Measurements from ENCODE around the gene KRTAP10-3. TPM values are rescaled to one million over a fixed set of nuclear protein-coding genes. Genes with fewer than 3 reads are reported as not detected.
"Not testable (repeated sequence)": the region's sequence is repeated elsewhere in the genome, so short reads cannot be mapped to it uniquely, and the experiment has no call there.

The KRTAP10-3 gene
- total and polyA plus RNA-seq, 2 experiments from 2014 or later = not detected

GRCh38 chr21:44582055-44582454, 23.5 kb upstream of the KRTAP10-3 start:
- Histone ChIP-seq H4K20me1 (replicated peaks; ENCODE audit: insufficient read depth) (no peaks in the 10 kb centered on the region), H3K4me1 (ENCODE audit: insufficient read depth) (no peaks in the 10 kb centered on the region), H3K27ac (ENCODE audit: low read depth) (no peak overlapping the region), H3K79me2 (replicated peaks; ENCODE audit: insufficient read depth) (no peaks in the 10 kb centered on the region), H3K4me3 (no peak overlapping the region), H2AFZ (no peak overlapping the region), H3K36me3 (ENCODE audit: insufficient read depth) (no peaks in the 10 kb centered on the region), H3K27me3 (ENCODE audit: insufficient read depth) (no peaks in the 10 kb centered on the region), H3K4me2 (no peak overlapping the region), H3F3A (replicated peaks; ENCODE audit: low read depth) (no peaks in the 10 kb centered on the region), H3K9me2 (ENCODE audit: insufficient read depth) (no peaks in the 10 kb centered on the region)
- peaks cover 13% of the 10 kb centered on the region for H3K27me3 Mint-ChIP-seq (ENCODE audit: insufficient read depth, low read depth, poor library complexity)
- ATAC-seq (no peak), DNase-seq (ENCODE audit: low spot score) (no peak)
- no peak overlapping the region for H3K4me3 Mint-ChIP-seq
- H3K9me3 Mint-ChIP-seq = peaks cover 20% of the 10 kb centered on the region
- H3K27ac Mint-ChIP-seq = no peak overlapping the region
- TF ChIP-seq EZH2 (IDR thresholded peaks at IDR 0.05; ENCODE audit: low read depth, unreplicated experiment) = no peak
- H3K4me1 Mint-ChIP-seq = peaks cover 7% of the 10 kb centered on the region
- H3K36me3 Mint-ChIP-seq (ENCODE audit: low read depth) = peaks cover 3% of the 10 kb centered on the region; the same call in 2 of the 3 replicates

GRCh38 chr21:44581158-44581557, 22.6 kb upstream of the KRTAP10-3 start:
- Histone ChIP-seq H3K4me3 (no peak overlapping the region), H3K4me1 (ENCODE audit: insufficient read depth) (no peaks in the 10 kb centered on the region), H3K79me2 (replicated peaks; ENCODE audit: insufficient read depth) (no peaks in the 10 kb centered on the region), H3F3A (replicated peaks; ENCODE audit: low read depth) (no peaks in the 10 kb centered on the region), H3K27me3 (ENCODE audit: insufficient read depth) (no peaks in the 10 kb centered on the region), H3K27ac (ENCODE audit: low read depth) (no peak overlapping the region), H3K36me3 (ENCODE audit: insufficient read depth) (no peaks in the 10 kb centered on the region), H3K4me2 (no peak overlapping the region), H4K20me1 (replicated peaks; ENCODE audit: insufficient read depth) (no peaks in the 10 kb centered on the region), H3K9me2 (ENCODE audit: insufficient read depth) (no peaks in the 10 kb centered on the region), H2AFZ (no peak overlapping the region)
- TF ChIP-seq POLR2AphosphoS5 (IDR thresholded peaks at IDR 0.05; ENCODE audit: low read depth) = no peak
- no peak for TF ChIP-seq ETS1 (IDR thresholded peaks at IDR 0.05)
- ATAC-seq (no peak), DNase-seq (ENCODE audit: low spot score) (no peak)
- peaks cover 13% of the 10 kb centered on the region for H3K27me3 Mint-ChIP-seq (ENCODE audit: insufficient read depth, low read depth, poor library complexity)
- peaks cover 7% of the 10 kb centered on the region for H3K4me1 Mint-ChIP-seq
- peaks cover 26% of the 10 kb centered on the region for H3K9me3 Mint-ChIP-seq
- H3K27ac Mint-ChIP-seq = no peak overlapping the region
- H3K4me3 Mint-ChIP-seq = no peak overlapping the region
- peaks cover 3% of the 10 kb centered on the region; the same call in 2 of the 3 replicates for H3K36me3 Mint-ChIP-seq (ENCODE audit: low read depth)

- H3F3A ChIP-seq (replicated peaks; ENCODE audit: low read depth) = not testable (repeated sequence)
- peaks cover 30% of the 10 kb centered on the region for H3K9me3 Mint-ChIP-seq
Measured at GRCh38 chr21:44580231-44580821, 21.7 kb upstream of the KRTAP10-3 start, which contains the start of gene KRTAP10-5. Gene KRTAP10-5 (minus strand): TSS chr21:44580604. CDS start chr21:44580578, 26 bp downstream.

More at GRCh38 chr21:44580231-44580821, 21.7 kb upstream of the KRTAP10-3 start, which contains the start of gene KRTAP10-5:
- H3K9me2 ChIP-seq (ENCODE audit: insufficient read depth); H3K4me1 Mint-ChIP-seq; H2AFZ ChIP-seq; H3K36me3 Mint-ChIP-seq (ENCODE audit: low read depth); H3K79me2 ChIP-seq (replicated peaks; ENCODE audit: insufficient read depth); H3K4me2 ChIP-seq; H3K4me1 ChIP-seq (ENCODE audit: insufficient read depth); H4K20me1 ChIP-seq (replicated peaks; ENCODE audit: insufficient read depth); DNase-seq (ENCODE audit: low spot score); H3K27ac Mint-ChIP-seq; H3K27me3 ChIP-seq (ENCODE audit: insufficient read depth); H3K4me3 ChIP-seq; H3K4me3 Mint-ChIP-seq; H3K36me3 ChIP-seq (ENCODE audit: insufficient read depth); H3K27ac ChIP-seq (ENCODE audit: low read depth): not testable (repeated sequence)
- peaks cover 11% of the 10 kb centered on the region for H3K27me3 Mint-ChIP-seq (ENCODE audit: insufficient read depth, low read depth, poor library complexity)
- peak; percentile 40; the same call in 2 of the 3 replicates for ATAC-seq
- 0 out of 4 replicates have a peak, but pooled peaks of 1 of the 2 experiments have one; percentile 12 for TF ChIP-seq CTCF (conservative IDR thresholded peaks at IDR 0.05; ENCODE audit: low read depth in 2 of 2)

Data from GM23338 (cell line).